Hippocampal formation (tissue), 2 donors: ENCODE results near the gene TAS2R3.
"Not testable (repeated sequence)": the region's sequence is repeated elsewhere in the genome, so short reads cannot be mapped to it uniquely, and the experiment has no call there.

Experiments used
- DNase-seq, 2 donors: peaks; one replicate each; lab custom pipeline; 2025; lab: John Stamatoyannopoulos, UW

The TAS2R3 gene

DNA sequence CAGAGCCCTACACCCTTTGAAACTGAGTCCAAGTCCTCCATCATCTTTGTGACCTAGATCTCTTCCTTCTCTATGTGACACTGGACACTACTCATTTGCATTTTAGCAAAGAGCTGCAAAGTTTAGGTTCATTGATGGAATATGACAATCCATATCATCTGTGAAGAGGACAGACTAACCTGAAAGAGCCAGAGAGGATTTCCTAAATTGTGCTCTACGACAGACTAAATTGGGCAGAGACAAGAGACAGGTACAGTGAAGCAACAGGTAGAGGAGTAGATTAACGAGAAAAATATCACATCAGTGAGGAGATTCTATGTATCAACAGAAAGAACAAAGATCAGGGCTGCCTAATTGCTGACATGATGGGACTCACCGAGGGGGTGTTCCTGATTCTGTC, at the start of gene TAS2R3:
Gene TAS2R3, plus strand, starts transcription at position 301 of the 400 bp plus-strand sequence. Its CDS starts 62 bp downstream, at position 363.
- no peak for DNase-seq

DNA sequence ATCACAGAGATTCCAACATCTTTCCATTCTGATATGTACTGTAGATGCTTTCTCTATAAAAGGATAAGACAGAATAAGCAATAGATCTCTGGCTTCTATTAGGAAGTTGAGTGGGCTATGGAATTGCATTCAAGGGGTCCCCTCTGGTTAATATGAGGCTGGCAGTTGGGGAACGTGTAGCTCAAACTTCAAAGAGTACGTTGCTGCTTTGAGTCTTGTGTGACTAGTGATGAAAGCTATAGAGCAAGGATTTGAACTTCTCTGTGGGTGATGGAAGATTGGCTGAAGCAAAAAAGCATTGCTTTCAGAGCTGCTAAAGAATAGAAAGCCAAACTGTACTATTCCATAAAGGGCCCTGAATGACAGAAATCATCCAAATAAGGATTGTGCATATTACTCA, 49.3 kb upstream of the TAS2R3 start:
- DNase-seq, result no peak

GRCh38 chr7:141715018-141715417, 48.9 kb upstream of the TAS2R3 start:
- no peak for DNase-seq

DNA sequence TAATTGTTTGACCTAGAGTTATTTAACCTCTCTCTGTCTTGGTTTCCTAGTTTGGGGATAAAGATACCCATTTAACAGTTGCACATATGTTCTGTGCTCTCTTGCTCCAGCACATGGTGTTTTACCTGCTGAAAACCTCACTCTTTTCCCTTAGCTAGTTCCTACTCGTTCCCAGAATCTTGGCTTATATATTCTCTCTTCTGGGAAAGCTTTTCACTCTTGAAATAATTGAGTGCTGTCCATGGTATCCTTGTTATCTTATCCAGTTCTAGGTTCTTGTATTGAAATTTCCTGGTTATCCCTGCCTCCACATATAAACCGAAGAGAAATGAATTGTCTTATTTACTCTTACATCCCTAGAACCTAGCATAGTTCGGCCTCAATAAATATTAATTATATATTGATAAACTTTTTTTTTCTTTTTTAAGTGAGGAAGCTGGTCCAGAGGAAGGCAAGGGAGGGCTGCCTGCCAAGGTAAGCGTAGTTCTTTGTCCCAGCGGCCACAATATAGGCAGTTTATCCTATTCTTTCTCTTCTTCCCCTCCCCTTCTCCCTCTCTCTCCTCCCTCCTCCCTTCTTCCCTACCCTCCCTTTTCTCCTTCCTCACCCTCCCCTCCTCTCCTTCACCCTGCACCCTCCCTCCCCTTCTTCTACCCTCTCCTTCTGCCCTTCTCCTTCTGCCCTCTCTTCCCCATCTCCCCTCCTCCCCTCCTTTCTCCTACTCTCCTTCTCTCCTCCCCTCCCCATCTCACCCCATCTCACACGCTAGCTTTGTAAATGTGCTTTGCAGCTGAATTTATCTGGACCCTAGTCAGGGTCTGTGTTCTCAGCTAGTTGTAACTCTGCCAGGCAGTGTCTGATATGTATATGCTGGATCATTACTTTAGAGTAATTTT, 47.9 kb upstream of the TAS2R3 start:
- no peak for DNase-seq

GRCh38 chr7:141717450-141717849, 46.4 kb upstream of the TAS2R3 start:
- DNase-seq, result no peak

- no peak for DNase-seq
These were observed 41.4 kb upstream of the TAS2R3 start for GRCh38 chr7:141722529-141722928.

DNA sequence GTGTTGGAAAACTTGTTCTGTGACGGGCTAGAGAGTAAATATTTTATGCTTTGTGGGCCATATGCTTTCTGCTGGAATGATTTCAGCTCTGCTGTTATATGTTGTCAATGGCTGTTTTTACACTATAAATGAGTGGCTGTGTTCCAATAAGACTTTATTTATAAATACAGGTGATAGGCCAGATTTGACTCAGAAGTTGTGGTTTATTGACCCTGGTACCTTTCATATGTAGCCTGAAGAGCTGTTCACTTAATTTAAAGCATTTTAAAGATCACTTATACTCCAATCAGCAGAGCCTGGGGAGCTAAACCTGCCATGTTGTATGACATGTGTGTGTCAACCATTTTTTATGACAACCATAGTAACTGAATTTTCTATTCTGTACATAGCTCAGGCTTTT, 34.9 kb upstream of the TAS2R3 start:
- no peak for DNase-seq

DNA sequence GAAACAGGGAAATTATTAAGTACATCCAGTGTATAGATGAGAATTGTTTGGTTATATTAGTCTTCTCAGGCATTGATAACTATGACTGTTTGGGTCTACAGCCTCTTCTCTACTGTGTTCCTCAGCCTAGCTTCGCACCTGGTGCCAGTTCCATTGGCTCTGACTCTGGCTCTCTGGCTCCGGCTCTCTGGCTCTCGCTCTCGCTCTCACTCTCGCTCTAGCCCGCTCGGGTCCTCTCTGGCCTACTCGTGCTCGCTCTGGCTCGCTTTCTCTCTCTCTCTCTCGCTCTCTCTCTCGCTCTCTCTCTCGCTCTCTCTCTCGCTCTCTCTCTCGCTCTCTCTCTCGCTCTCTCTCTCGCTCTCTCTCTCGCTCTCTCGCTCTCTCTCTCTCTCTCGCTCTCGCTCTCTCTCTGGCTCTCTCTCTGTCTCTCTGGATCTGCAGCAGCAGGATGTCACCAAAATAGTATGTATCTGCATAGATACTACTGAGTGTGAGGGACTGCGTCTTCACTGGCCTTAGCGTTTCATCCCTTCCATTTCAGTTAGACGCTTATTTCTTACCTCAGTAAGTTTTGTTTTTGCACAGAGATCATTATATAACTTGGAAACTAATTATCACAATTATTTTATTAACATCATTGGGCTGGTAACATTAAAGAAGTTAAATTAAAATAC, 32.3 kb upstream of the TAS2R3 start:
- no peak for DNase-seq

GRCh38 chr7:141737118-141737835, 26.6 kb upstream of the TAS2R3 start:
- DNase-seq, result no peak

DNA sequence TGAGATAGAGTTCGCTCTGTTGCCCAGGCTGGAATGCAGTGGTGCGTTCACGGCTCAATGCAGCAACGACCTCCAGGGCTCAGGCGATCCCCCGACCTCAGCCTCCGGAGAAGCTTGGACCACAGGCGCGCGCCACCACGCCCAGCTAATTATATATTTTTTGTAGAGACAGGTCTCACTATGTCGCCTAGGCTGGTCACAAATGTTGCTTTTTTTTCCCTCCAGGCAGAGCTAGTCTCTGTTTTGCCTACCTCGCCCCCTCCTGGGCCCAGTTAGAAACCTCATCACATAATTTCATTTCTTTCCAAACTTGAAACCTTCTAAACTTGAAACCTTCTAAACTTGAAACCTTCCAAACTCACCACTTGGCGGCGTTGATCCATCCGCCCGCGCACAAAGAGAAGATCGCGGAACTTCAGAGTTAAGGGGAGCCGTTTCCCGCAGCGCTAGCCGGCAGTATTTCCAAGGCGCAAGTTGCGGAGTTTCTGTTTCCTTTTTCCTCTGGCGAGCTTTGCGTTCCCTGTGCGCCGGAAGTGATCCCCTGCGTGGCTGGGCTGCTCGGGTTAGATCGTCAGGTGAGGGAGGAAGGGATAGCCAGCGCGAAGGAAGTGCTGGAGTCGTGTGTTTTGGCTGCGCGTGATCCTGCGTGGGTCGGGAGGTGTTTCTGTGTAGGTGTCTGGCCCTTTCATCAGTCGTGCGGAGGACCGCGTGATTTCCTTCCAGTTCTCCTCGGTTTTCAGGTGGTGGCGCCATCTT, 25.9 kb upstream of the TAS2R3 start, which contains the start of gene SSBP1:
Gene SSBP1, plus strand, starts transcription at position 523 of the 756 bp plus-strand sequence. CDS start 809 bp downstream, outside the sequence.
- DNase-seq, result peak; percentile 87 to 95

DNA sequence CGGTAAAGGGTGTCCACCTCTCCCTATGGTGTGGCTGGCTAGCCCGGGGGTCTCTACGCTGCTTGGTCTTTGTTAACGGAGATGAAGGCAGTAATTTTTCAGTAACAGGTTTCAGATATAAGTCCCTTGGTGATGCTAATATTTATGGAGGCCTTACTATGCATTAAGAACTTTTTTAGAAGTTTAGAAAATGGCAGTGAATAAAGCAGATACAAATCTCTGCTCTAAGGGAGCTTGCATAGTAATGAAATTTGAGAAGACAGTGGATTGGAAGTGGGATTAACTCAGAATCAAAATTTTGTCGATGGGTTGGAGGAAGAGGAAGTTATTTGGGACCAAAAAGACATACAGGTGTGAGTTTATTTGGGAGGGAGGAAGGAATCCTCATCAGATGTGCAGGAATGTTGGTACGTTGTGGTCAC, 25.3 kb upstream of the TAS2R3 start:
- DNase-seq, result no peak

DNA sequence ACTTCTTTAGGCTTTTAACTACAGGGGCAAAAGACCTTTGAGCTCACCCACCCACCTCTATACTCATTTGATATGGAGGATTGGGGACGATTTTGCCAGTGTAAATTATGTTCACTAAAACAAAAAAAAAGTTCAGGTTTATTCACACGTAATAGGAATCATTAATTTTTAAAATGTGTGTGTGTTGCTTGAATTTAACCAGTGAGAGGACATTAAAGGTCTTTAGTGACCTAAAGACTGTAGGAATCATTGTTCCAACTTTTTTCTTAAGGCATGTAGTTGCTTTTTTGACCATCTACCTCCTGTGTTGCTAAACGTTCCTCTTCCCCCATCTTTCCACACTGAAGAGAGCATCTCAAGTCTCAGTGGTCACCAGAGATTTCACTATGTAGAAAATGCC, 24.6 kb upstream of the TAS2R3 start:
- DNase-seq, result no peak

GRCh38 chr7:141742229-141742628, 21.7 kb upstream of the TAS2R3 start:
- no peak for DNase-seq

- DNase-seq, result no peak
These were observed 19.8 kb upstream of the TAS2R3 start for GRCh38 chr7:141744131-141744530.

GRCh38 chr7:141748396-141748795, 15.5 kb upstream of the TAS2R3 start:
- no peak for DNase-seq

GRCh38 chr7:141751904-141752303, 12.0 kb upstream of the TAS2R3 start:
- not testable (repeated sequence) for DNase-seq

DNA sequence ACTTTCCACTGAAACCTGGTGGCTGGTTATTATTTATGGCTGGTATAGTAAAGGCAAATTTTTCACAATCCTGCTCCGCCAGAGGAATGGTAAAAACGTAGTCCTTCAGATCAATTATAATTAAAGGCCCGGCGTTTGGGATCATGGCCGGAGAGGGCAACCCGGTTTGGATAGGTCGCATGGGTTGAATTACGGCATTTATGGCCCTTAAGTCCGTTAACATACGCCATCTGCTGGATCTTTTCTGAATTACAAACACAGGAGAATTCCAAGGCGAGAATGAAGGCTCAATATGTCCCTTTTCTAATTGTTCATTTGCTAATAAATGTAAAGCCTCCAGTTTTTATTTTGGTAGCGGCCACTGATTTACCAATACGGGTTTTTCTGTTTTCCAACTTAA, 11.3 kb upstream of the TAS2R3 start:
- DNase-seq, result no peak

DNA sequence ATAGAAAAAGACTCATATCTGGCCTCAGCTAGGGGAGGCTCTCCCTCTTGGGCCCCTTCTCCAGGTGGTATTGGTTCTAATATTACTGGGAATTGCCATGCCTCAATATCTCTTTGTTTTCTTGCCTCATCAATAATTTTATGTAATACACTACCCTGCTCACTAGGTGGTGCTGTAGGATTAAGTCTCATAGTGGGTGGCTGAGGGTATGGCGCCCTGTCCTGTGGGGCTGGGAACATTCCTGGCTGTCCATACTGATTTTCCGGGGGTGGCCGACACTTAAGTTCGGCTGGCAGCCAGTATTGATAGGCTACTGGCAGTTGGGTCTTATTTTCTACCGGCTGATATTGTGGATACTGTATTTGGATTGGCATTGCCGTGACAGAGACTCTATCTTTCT, 9.0 kb upstream of the TAS2R3 start:
- DNase-seq, result no peak

GRCh38 chr7:141770083-141770583, 6.2 kb downstream of the TAS2R3 start:
- DNase-seq, result not testable (repeated sequence)

DNA sequence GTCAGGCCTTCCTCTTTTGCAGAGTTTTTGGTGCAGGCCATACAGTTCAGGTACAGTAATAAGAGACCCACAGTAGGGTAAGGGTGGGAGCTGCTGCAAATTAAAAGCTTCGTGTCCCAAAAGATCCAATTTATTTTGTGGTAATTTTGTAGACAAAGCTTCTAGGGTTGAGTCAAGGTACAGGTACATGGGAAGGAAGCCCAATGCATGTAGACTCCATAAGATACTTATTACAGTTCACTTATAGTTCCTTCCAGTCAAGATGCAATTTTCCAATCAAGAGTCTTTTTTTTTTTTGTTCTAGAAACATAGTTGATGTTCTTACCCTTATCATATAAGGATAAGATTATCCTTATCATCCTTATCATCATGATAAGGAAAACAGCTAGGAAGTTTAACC, 12.5 kb downstream of the TAS2R3 start, which contains the start of gene TAS2R4:
Gene TAS2R4, plus strand, starts transcription at position 301 of the 400 bp plus-strand sequence. CDS start 1,815 bp downstream, outside the sequence.
- DNase-seq, result no peak
